ENCODE data around the gene FOXL2NB.

DNA sequence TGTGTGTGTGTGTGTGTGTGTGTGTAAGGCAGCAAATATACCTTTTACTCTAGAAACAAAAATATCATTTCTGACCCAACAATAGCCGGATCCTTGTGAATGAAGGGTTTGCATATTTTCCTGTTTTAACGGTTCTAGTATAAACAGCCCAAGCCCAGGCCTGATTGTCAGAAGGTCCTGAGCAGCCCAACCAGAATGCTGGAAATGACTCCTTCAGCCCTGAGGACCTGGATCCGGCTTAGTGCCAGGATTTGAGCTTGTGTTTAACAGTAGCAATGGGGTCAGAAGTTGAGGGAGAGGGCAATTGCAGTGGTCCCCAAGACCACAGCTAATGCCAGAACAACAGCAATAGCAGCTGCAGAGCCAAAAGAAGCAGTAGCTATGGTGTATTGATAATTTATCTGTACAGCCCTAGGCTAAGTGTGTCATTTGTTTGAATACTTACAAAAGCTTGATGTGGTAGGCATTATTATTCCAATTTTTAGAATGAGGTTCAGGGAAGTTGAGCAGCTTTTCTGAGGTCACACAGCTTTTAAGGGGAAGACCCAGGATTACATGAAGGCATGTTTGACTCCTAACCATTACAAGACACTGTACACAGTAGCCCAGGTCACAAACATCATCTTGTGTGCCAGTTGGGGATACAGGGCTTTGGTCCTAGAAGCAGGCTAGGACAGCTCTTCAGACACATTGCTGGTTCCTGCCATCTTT lies 12.9 kb upstream of the FOXL2NB start:
- no peak for TF ChIP-seq CTCF (IDR thresholded peaks at IDR 0.05; ENCODE audit: borderline replicate concordance, extremely low read depth, low read length, poor library complexity, severe bottlenecking)
- TF ChIP-seq EZH2 (IDR thresholded peaks at IDR 0.05; ENCODE audit: borderline replicate concordance, low read depth, low read length, severe bottlenecking) = no peak
